ENCODE measurements around the gene TPRG1. TPM values are rescaled to one million over a fixed set of nuclear protein-coding genes. Genes with fewer than 3 reads are reported as not detected.

Gene TPRG1
- total RNA-seq, 1 donor from 2014 or later: 0.71 TPM

DNA sequence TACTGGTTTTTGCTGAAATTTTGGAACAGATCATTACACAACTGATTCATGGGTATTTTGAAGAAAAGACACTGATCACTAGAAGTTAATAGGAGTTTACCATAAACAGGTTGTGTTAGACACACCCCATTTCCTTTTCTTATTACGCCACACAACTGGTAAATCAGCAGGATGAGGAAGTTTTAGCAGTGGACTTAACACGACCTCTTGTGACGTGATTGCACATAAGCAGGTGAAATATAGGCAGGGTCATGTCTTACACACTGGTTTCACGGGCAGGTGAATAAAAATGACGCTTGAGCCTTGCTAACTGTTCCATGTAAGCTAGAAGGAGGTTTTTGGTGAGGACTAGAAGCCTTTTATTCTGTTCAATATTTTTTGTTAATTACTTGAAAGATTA lies 27.1 kb upstream of the TPRG1 start:
- Histone ChIP-seq H4K20me1 (ENCODE audit: low read depth) (no peaks in the 10 kb centered on the region), H3K4me3 (no peak overlapping the region), H3K4me2 (no peak overlapping the region), H3K9me3 (ENCODE audit: low read depth) (no peaks in the 10 kb centered on the region), H3F3A (ENCODE audit: low read depth) (no peaks in the 10 kb centered on the region), H3K27ac (no peak overlapping the region), H3K9ac (no peak overlapping the region), H3K79me2 (ENCODE audit: low read depth) (no peaks in the 10 kb centered on the region), H3K27me3 (no peaks in the 10 kb centered on the region), H3K36me3 (no peaks in the 10 kb centered on the region), H3K4me1 (no peaks in the 10 kb centered on the region), H2AFZ (replicated peaks) (no peak overlapping the region)
- no peak overlapping the region for H3K27ac Mint-ChIP-seq
- H3K4me1 Mint-ChIP-seq: peaks cover 13% of the 10 kb centered on the region
- no peak for DNase-seq (ENCODE audit: low spot score)
- no peaks in the 10 kb centered on the region for H3K9me3 Mint-ChIP-seq
- no peaks in the 10 kb centered on the region for H3K36me3 Mint-ChIP-seq
- no peak overlapping the region for H3K4me3 Mint-ChIP-seq
- peaks cover 3% of the 10 kb centered on the region for H3K27me3 Mint-ChIP-seq (ENCODE audit: insufficient read depth, low read depth)
- TF ChIP-seq, protein P1, sequence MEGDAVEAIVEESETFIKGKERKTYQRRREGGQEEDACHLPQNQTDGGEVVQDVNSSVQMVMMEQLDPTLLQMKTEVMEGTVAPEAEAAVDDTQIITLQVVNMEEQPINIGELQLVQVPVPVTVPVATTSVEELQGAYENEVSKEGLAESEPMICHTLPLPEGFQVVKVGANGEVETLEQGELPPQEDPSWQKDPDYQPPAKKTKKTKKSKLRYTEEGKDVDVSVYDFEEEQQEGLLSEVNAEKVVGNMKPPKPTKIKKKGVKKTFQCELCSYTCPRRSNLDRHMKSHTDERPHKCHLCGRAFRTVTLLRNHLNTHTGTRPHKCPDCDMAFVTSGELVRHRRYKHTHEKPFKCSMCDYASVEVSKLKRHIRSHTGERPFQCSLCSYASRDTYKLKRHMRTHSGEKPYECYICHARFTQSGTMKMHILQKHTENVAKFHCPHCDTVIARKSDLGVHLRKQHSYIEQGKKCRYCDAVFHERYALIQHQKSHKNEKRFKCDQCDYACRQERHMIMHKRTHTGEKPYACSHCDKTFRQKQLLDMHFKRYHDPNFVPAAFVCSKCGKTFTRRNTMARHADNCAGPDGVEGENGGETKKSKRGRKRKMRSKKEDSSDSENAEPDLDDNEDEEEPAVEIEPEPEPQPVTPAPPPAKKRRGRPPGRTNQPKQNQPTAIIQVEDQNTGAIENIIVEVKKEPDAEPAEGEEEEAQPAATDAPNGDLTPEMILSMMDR (IDR thresholded peaks at IDR 0.05): no peak
- TF ChIP-seq EZH2 (IDR thresholded peaks at IDR 0.05) (no peak), EZH2phosphoT487 (IDR thresholded peaks at IDR 0.05) (no peak)

DNA sequence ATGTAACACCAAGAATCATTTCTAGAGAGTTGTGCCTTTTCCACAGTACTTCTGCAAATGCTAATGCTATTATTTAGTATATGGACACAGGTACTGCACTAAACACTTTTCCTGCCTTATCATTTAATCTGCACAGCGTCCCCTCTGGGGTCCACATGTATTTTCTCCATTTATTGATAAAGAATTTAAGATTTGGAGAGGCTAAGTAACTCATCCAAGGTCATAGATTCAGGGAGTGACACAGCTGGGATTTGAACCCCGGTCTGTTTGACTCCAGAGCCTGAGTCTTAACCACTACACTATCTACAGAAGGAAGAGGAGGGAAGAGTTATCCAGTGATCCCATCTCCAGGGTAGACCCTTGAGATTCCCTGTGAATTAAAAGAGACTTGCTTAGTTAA lies 24.9 kb upstream of the TPRG1 start:
- Histone ChIP-seq H3K79me2 (ENCODE audit: low read depth) (no peaks in the 10 kb centered on the region), H3K36me3 (no peaks in the 10 kb centered on the region), H4K20me1 (ENCODE audit: low read depth) (no peaks in the 10 kb centered on the region), H2AFZ (replicated peaks) (no peak overlapping the region), H3K4me2 (no peak overlapping the region), H3K9ac (no peak overlapping the region), H3K27me3 (no peaks in the 10 kb centered on the region), H3K9me3 (ENCODE audit: low read depth) (no peaks in the 10 kb centered on the region), H3K4me1 (no peaks in the 10 kb centered on the region), H3F3A (ENCODE audit: low read depth) (no peaks in the 10 kb centered on the region), H3K27ac (no peak overlapping the region), H3K4me3 (no peak overlapping the region)
- Mint-ChIP-seq H3K4me1 (peaks cover 13% of the 10 kb centered on the region), H3K36me3 (no peaks in the 10 kb centered on the region), H3K27ac (no peak overlapping the region), H3K4me3 (no peak overlapping the region), H3K27me3 (ENCODE audit: insufficient read depth, low read depth) (peaks cover 3% of the 10 kb centered on the region), H3K9me3 (no peaks in the 10 kb centered on the region)
- TF ChIP-seq, protein P1 (IDR thresholded peaks at IDR 0.05): no peak
- TF ChIP-seq EZH2 (IDR thresholded peaks at IDR 0.05): no peak
- no peak for TF ChIP-seq EZH2phosphoT487 (IDR thresholded peaks at IDR 0.05)
- no peak for DNase-seq (ENCODE audit: low spot score)

DNA sequence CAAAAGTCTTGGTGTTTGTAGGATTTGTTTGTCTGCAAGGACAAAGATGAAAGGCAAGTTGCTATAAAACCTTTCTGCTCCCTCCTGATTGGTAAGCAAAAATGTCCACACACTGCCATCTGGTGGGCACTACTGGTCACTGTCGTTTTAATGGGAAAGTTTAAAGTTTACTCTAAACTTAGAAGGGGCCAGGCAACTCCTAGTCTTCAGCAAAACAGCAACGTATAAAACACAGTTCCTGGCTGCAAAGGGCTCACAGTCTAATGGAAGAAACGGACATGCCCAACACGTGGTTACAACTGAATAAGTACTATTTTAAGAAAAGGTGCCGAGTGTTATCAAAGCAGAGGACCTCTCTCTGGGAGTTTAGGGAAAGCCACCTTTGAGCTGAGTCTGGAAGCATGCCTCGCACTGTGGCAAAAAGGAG lies 23.7 kb upstream of the TPRG1 start:
- no peak overlapping the region for H3K4me3 Mint-ChIP-seq
- TF ChIP-seq EZH2 (IDR thresholded peaks at IDR 0.05) (no peak), EZH2phosphoT487 (IDR thresholded peaks at IDR 0.05) (no peak)
- TF ChIP-seq, protein P1 (IDR thresholded peaks at IDR 0.05): peak; percentile 87

More for the DNA sequence above, 23.7 kb upstream of the TPRG1 start:
- no peak overlapping the region for H3K9ac ChIP-seq
- no peak overlapping the region for H3K4me3 ChIP-seq
- DNase-seq (ENCODE audit: low spot score): peak; percentile 67
- no peaks in the 10 kb centered on the region for H3K9me3 ChIP-seq (ENCODE audit: low read depth)
- H3K27me3 Mint-ChIP-seq (ENCODE audit: insufficient read depth, low read depth): peaks cover 3% of the 10 kb centered on the region
- H4K20me1 ChIP-seq (ENCODE audit: low read depth): no peaks in the 10 kb centered on the region
- peaks cover 13% of the 10 kb centered on the region for H3K4me1 Mint-ChIP-seq
- H3K4me2 ChIP-seq: no peak overlapping the region
- no peaks in the 10 kb centered on the region for H3K36me3 Mint-ChIP-seq
- no peaks in the 10 kb centered on the region for H3K27me3 ChIP-seq
- peak overlapping the region; percentile 60 for H2AFZ ChIP-seq (replicated peaks)
- no peak overlapping the region for H3K27ac Mint-ChIP-seq
- no peaks in the 10 kb centered on the region for H3K9me3 Mint-ChIP-seq
- H3F3A ChIP-seq (ENCODE audit: low read depth): no peaks in the 10 kb centered on the region
- H3K79me2 ChIP-seq (ENCODE audit: low read depth): no peaks in the 10 kb centered on the region
- no peaks in the 10 kb centered on the region for H3K36me3 ChIP-seq
- no peak overlapping the region for H3K27ac ChIP-seq
- H3K4me1 ChIP-seq: no peaks in the 10 kb centered on the region

Data from neural progenitor cell (in vitro differentiated cells).